Pons (tissue), 1 donor: ENCODE measurements around the gene PSME4.
"Not testable (repeated sequence)": the region's sequence is repeated elsewhere in the genome, so short reads cannot be mapped to it uniquely, and the experiment has no call there.

Experiments used
- DNase-seq: peaks from one replicate; pipeline ENCODE4 v3.0.0-alpha.2; 2016; ENCODE audit warnings: low spot score

PSME4 gene

DNA sequence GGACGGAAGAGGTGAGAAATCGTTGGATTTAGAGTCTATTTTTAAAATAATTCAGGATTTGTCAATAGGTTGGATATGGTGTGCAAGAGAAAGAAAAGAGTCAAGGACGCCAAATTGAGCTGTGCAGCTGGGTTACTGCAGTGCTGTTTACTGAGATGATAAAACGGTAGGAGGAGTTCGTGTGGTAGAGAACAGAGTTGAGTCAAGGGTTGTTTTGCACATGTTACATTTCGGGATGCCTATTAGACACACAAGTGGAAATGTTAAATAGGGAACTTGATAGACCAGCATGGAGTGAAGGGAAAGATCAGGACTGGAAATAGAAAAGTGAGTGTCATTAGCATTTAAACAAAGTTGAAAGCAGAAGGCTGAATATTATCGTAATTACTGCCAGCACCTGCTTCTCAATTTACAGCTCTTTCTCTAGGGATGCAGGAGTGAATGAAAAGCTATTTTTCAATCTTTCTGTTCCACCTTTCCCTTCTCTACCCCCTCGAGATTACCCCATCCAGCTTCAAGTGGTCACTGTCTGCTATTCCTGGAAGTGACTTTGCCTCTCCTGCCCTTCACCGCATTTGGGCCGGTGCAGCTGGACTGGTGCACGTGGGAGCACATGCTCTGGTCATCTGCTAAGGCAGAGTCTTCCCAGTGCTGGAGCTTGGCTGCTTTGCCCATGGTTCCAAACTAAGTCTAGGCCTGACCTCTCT, 141.4 kb downstream of the PSME4 start:
- DNase-seq, result no peak

DNA sequence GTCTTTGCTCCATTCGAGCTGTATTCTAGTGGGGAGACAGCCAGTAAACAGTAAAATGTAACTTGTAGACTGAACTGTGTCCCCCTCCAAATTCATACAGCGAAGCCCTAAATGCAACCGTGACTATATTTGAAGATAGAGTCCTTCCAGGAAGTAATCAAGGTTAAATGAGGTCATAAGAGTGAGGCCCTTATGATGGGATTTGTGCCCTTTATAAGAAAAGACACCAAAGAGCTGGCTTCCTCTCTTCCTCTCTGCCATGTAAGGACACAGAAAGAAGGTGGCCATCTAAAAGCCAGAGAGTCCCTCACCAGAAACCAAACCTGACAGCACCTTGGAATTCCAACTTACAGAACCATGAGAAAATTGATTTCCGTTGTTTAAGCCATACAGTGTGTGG, 142.5 kb downstream of the PSME4 start:
- no peak for DNase-seq

DNA sequence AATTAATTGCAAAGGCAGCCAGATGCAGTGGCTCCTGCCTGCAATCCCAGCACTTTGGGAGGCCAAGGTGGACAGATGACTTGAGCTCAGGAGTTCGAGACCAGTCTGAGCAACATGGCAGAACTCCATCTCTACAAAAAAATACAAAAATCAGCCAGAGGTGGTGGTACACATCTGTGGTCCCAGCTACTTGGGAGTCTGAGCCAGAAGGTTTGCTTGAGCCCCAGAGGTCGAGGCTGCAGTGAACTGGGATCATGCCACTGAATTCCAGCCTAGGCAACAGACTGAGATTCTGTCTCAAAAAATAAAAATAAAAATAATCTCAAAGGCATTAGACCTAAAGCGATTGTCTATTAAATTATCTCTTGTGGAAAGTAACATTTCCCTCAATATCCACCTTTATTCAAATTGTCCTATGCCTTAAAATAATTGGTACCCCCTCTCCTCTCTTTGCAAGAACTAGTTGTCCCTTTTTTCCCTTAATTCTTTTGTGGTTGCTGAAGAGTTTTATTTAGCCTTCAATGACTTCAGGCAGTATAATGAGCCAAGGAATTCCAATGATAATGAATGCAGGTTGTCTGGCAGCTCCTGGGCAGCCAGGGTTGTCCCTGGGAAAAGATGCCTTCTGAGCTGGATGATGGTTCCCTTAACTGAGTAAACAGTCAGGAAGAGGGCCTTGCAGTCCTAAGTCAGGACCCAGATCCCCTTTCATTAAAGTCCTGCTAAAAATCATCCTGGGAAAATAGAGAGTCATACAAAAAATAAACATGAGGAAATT, 143.2 kb downstream of the PSME4 start:
- peak; percentile 52 for DNase-seq

DNA sequence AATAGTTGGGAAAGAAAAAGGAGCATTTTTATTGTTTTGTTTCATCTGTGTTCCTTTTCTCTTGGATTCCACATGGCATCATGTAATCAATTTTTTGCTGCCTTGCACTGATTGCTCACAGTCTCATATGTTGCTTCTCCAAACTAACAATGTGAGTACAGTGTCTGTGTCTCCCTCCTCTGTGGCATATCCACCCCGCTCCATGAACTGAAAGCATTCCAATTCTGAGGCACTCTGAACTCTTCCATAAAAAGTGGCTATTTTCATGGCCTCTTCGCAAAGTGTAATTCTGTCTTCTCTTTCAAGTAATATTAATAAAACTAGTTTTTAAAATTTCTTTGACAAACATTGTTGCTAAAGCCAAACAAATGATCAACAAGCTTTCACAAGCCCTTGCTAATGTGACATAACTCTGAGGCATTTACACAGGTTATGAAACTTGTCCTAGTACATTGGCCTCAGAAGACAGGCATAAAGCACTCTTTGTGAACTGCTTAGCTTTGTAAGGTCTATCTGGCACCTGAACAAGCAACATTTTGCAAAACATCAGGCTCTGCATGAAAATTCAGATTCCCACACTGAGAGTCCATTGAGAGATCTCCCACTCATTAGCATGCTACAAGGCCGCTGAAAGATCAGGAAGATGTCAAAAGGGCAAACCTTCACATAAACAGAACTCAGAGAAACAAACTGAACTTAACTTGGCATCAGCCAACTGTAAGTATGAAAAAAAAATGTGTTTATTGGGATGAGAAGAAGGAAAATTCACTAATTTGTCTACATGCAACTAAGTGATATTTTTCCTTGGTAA, 144.0 kb downstream of the PSME4 start:
- DNase-seq, result peak; percentile 80

DNA sequence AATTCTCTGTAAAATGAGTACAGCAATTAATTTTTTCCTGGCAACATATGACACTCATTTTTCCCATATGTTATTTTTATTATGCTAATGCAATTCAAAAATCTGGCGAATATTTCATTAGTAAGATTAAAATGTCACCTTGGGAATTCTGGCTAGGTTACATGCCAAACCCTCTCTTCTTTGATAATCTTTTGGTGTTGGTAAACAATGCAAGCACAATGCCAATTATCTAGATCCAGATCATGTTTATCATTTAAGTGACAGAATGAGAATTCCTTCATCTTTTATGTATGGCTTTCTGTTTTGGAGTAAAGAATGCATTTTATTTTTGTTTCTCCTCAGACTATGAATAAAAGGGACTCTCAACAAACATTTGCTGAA, 144.8 kb downstream of the PSME4 start:
- no peak for DNase-seq

DNA sequence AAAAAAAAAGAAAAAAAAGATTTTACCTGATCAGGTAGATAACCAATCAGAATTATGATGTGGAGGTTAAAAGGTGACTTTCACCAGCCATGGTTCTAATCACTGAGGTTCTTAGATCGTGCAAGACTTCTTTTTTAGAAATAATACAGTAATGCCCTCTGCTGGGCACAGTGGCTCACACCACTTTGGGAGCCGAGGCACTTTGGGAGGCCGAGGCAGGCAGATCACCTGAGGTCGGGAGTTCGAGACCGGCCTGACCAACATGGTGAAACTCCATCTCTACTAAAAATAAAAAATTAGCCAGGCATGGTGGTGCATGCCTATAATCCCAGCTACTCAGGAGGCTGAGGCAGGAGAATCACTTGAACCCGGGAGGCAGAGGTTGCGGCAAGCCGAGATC, 147.2 kb downstream of the PSME4 start:
- not testable (repeated sequence) for DNase-seq

DNA sequence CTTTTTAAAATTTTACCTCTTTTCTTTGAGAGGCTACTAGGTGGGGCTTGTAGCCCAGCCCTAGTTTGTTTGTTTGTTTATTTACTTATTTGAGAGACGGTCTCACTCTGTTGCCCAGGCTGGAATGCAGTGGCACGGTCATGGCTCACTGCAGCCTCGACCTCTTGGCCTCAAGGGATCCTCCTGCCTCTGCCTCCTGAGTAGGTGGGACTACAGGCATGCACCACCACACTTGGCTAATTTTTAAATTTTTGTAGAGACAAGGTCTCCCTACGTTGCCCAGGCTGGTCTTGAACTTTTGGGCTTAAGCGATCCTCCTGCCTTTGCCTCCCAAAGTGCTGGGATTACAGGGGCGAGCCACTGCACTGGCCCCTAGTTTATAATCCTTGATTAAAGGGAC, 149.0 kb downstream of the PSME4 start:
- DNase-seq, result no peak

DNA sequence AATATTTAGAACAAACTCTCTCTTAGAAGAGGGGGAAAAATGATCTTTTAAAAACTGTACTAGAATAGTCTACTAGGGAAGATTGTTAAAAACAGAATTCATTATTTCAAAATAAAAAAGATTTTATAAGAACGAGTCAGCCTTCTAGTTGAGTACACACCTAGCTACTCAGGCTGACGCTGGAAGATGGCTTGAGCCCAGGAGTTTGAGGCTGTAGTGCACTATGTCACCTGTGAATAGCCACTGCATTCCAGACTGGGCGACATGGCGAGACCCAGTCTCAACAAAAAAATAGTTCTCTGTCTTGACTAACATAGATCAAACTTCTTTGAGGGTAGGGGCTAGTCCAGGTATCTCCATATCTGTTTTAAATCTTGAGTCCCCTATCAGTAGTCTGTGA, 150.1 kb downstream of the PSME4 start:
- no peak for DNase-seq

DNA sequence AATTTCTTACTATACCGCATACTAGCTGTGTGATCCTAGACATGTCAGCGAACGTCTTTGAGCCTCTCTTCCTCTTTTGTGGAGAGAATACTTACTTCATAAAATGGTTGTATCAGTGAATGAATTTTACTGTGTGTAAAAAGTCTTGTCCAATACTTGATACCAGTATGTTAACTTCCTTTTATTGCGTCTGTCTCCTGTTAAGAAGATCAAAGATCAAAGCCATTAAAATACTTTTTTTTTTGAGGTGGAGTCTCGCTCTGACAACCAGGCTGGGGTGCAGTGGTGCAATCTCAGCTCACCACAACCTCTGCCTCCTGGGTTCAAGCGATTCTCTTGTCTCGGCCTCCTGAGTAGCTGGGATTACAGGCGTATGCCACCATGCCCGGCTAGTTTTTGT, 150.7 kb downstream of the PSME4 start:
- DNase-seq, result no peak

DNA sequence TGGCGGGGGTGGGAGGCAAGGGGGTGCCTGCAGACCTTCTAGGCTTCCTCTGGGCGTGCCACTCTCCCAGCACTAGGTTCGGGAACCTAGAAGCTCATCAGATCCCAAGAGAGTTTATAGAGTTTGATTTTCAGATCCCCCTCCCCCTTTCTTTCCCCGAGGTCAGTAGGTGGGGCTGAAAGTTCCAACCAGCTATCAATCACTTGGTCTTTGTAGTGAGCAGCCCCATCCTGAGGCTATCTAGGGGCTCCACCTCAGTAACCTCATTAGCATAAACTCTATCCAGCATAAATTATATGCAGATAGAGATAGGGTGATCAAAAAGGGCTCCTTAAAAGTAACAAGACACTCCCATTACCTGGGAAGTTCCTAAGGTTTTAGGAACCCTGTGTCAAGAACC, 151.2 kb downstream of the PSME4 start:
- DNase-seq, result no peak

DNA sequence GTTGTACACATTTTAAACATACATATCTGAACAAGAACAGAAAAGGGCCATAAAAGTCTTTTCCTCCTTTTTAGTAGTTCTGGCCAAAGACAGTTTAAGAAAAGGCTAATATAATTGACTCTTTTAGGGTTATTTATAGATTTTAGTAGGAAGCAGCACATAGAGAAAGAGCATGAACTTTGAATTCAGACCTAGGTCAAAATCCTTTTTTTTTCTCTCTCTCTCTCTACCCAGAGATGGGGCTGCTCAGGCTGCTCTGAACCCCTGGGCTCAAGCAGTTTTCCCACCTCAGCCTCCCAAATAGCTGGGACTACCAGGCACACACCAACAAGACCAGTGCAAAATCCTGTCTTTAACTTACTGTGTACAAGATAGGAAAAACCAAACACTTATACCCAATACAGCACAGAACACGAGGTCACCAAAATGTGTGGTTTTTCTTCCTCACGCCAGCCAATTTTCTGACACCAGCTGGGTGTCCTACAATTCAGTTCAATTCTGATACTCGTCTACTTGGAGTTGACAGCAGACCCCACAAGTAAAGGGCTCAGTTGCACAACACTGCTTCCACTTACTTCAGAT, 151.8 kb downstream of the PSME4 start:
- no peak for DNase-seq
